ENCODE measurements around the gene PARP3.

PARP3 gene

GRCh38 chr3:51930439-51930838 is 11.7 kb upstream of the PARP3 start:
- Histone ChIP-seq H3K27me3 (ENCODE audit: insufficient read depth, poor library complexity, severe bottlenecking) (no peaks in the 10 kb centered on the region), H3K9me3 (ENCODE audit: severe bottlenecking) (no peaks in the 10 kb centered on the region)
- no peak for TF ChIP-seq CTCF (IDR thresholded peaks at IDR 0.05; ENCODE audit: poor library complexity, severe bottlenecking)

GRCh38 chr3:51931756-51932155 is 10.4 kb upstream of the PARP3 start:
- no peaks in the 10 kb centered on the region for H3K4me1 ChIP-seq (ENCODE audit: insufficient read depth, poor library complexity, severe bottlenecking)
- no peaks in the 10 kb centered on the region for H3K9me3 ChIP-seq (ENCODE audit: severe bottlenecking)
- TF ChIP-seq CTCF (IDR thresholded peaks at IDR 0.05; ENCODE audit: poor library complexity, severe bottlenecking) = no peak
- no peak overlapping the region for H3K4me3 ChIP-seq (ENCODE audit: severe bottlenecking)
- no peak for ATAC-seq (ENCODE audit: low read depth)
- H3K36me3 ChIP-seq (ENCODE audit: low read depth) = peaks cover 25% of the 10 kb centered on the region
- H3K27me3 ChIP-seq (ENCODE audit: insufficient read depth, poor library complexity, severe bottlenecking) = no peaks in the 10 kb centered on the region
- DNase-seq (ENCODE audit: low spot score) = no peak
- no peak overlapping the region for H3K27ac ChIP-seq (ENCODE audit: poor library complexity, severe bottlenecking)

More at GRCh38 chr3:51930439-51930838, 11.7 kb upstream of the PARP3 start:
- DNase-seq (ENCODE audit: low spot score) = no peak
- no peak for ATAC-seq (ENCODE audit: low read depth)
- Histone ChIP-seq H3K36me3 (ENCODE audit: low read depth) (peaks cover 12% of the 10 kb centered on the region), H3K4me1 (ENCODE audit: insufficient read depth, poor library complexity, severe bottlenecking) (no peaks in the 10 kb centered on the region), H3K4me3 (ENCODE audit: severe bottlenecking) (no peak overlapping the region), H3K27ac (ENCODE audit: poor library complexity, severe bottlenecking) (no peak overlapping the region)

- DNase-seq (ENCODE audit: low spot score) (no peak), ATAC-seq (ENCODE audit: low read depth) (no peak)
- H3K9me3 ChIP-seq (ENCODE audit: severe bottlenecking) = no peaks in the 10 kb centered on the region
- H3K36me3 ChIP-seq (ENCODE audit: low read depth) = peaks cover 34% of the 10 kb centered on the region
- no peak for TF ChIP-seq CTCF (IDR thresholded peaks at IDR 0.05; ENCODE audit: poor library complexity, severe bottlenecking)
- H3K27ac ChIP-seq (ENCODE audit: poor library complexity, severe bottlenecking) = no peak overlapping the region
- no peaks in the 10 kb centered on the region for H3K27me3 ChIP-seq (ENCODE audit: insufficient read depth, poor library complexity, severe bottlenecking)
- H3K4me1 ChIP-seq (ENCODE audit: insufficient read depth, poor library complexity, severe bottlenecking) = no peaks in the 10 kb centered on the region
- H3K4me3 ChIP-seq (ENCODE audit: severe bottlenecking) = no peak overlapping the region
Observed at GRCh38 chr3:51932471-51933370, 9.4 kb upstream of the PARP3 start.

GRCh38 chr3:51933471-51934138 is 8.6 kb upstream of the PARP3 start:
- Histone ChIP-seq H3K27ac (ENCODE audit: poor library complexity, severe bottlenecking) (no peak overlapping the region), H3K4me3 (ENCODE audit: severe bottlenecking) (no peak overlapping the region), H3K4me1 (ENCODE audit: insufficient read depth, poor library complexity, severe bottlenecking) (no peaks in the 10 kb centered on the region), H3K36me3 (ENCODE audit: low read depth) (peaks cover 35% of the 10 kb centered on the region), H3K27me3 (ENCODE audit: insufficient read depth, poor library complexity, severe bottlenecking) (no peaks in the 10 kb centered on the region), H3K9me3 (ENCODE audit: severe bottlenecking) (no peaks in the 10 kb centered on the region)
- DNase-seq (ENCODE audit: low spot score) (no peak), ATAC-seq (ENCODE audit: low read depth) (no peak)
- no peak for TF ChIP-seq CTCF (IDR thresholded peaks at IDR 0.05; ENCODE audit: poor library complexity, severe bottlenecking)

Measured in RWPE2 (cell line).